Right cardiac atrium (tissue), 5 donors: ENCODE results near the gene NT5DC1. TPM values are rescaled to one million over a fixed set of nuclear protein-coding genes. Genes with fewer than 3 reads are reported as not detected.
A peak's percentile ranks its signal among the peaks of the same experiment; 100 is the strongest.

Experiments used
- ATAC-seq, 2 donors: fragments of 200-7000 bp; cut with Tn5 transposase; one replicate each; pipeline versions ENCODE4 v1.8.0 to v1.9.1; 2020; ENCODE audit warnings: moderate library complexity in 2 of 2, mild to moderate bottlenecking in 1 of 2
- DNase-seq, 3 donors: peaks; one replicate each; pipeline ENCODE4 v3.0.0-alpha.2; 2020
- H3K27ac ChIP-seq: one replicate; pipeline ENCODE4 v1.5.1; 2013; ENCODE audit warnings: mild to moderate bottlenecking, low read length, control low read depth, moderate library complexity
- H3K27me3 ChIP-seq: one replicate; pipeline ENCODE4 v1.6.1; 2013; ENCODE audit not compliant: control insufficient read depth, insufficient read depth
- H3K4me1 ChIP-seq: one replicate; pipeline ENCODE4 v1.6.1; 2013; ENCODE audit warnings: low read length; ENCODE audit not compliant: control insufficient read depth, insufficient read depth
- H3K4me3 ChIP-seq: one replicate; pipeline ENCODE4 v1.5.1; 2013; ENCODE audit warnings: low read length, control low read depth
- H3K9me3 ChIP-seq: one replicate; pipeline ENCODE4 v1.6.1; 2013; ENCODE audit warnings: low read length; ENCODE audit not compliant: control insufficient read depth
- WGBS: extraction: QIAGEN DNeasy Blood & Tissue Kit; methylation state at CpG from one replicate; pipeline ENCODE4 v1.1.7; 2013; 5-methylcytosine and 5-hydroxymethylcytosine counted together
- intact Hi-C, 4 donors: fragments of 100-400 bp; cut with DNase I; formaldehyde crosslinking; loops; one replicate each; pipeline versions ENCODE4 v1.11.0 to v1.14.0; 2022 to 2023
- polyA plus RNA-seq: library from polyadenylated mRNA; stranded (reverse); fragments of 200-250 nt; gene quantifications from one replicate; pipeline ENCODE4 v1.2.3, GENCODE V29; 2013
- total RNA-seq, 4 donors: library from RNA; stranded (reverse); fragmentation: NEBNext Ultra II Directional; extraction: Animal tissue kit (Norgen Biotek cat#: 25700); gene quantifications; one replicate each; pipeline ENCODE4 v1.2.1, GENCODE V29; 2021
- donor health status: healthy with polysubstance abuse.
- donor health status: DM: no; HTN: yes; CAD: no.
- donor health status: DM: no; HTN: no; CAD: no.
- donor health status: DM: no; HTN: yes; CAD: no; lungs with severe emphysema.
- donor health status: DM: yes; HTN: yes; CAD: no.

NT5DC1 gene
- total and polyA plus RNA-seq, 5 donors, result 10.2 to 61.7 (median 51.6) TPM

DNA sequence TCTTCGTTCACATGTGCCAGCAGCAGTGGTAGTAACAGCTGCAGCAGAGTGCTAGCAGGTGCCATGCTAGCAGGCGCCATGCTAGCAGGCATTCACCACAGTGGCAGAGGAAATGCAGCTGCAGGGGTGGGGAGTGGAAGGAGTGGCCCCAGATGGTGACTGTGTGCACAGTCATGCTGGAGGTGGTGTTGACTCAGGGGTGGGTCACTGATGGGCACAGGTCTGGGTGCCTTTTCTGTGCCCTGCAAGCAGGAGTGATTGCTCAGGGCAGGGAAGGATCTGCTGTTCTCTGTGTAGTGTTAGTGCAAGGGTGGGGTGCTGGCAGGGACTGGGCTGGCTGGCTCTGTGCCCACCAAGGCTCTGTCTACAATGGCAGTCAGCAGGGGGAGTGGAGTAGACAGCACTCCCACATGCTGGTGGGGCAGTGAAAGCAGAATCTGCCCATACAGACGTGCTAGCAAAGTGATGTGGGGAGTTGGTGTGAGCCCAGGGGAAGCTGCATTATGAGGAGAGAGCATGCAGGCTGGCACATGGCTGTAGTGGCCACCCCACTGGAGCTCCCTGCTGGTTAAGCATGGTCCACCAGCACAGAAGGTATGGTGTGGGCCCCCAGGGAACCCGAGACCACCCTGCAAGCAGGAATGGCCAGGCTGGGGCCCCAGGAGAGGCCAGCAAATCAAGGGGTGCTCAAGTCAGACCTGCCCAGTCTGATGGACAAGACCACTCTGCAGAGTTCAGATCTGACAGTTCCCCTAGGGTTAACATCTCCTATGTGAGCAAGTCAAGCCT, 164.6 kb downstream of the NT5DC1 start:
- no peaks in the 10 kb centered on the region for H3K9me3 ChIP-seq
- ATAC-seq (peak; percentile 72 to 74), DNase-seq (peak; percentile 33 to 74 (median 71))
- no peaks in the 10 kb centered on the region for H3K27me3 ChIP-seq
- H3K4me1 ChIP-seq, result no peaks in the 10 kb centered on the region
- no peak overlapping the region for H3K27ac ChIP-seq
- intact Hi-C loops, result no loop called here
- H3K4me3 ChIP-seq, result no peak overlapping the region
- 79% methylated on average over 4 of the region's 4 CpGs for WGBS

DNA sequence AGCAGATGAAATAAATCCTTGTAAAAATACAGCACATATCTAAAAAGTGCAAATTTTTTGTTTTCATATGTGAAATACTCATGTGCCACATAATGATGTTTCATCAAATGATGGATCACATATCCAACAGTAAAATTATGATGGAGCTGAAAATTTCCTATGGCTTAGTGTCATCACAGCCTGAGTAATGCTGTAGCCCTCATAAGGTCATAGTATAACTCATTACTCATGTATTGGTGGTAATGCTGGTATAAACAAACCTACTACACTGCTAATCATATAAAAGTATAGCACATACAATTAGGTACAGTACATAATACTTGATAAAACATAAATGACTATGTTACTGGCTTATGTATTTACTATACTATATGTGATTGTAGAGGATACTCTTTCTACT, 166.2 kb downstream of the NT5DC1 start:
- intact Hi-C loops, result no loop called here
- no peak overlapping the region for H3K27ac ChIP-seq
- no peaks in the 10 kb centered on the region for H3K27me3 ChIP-seq
- H3K4me3 ChIP-seq, result no peak overlapping the region
- H3K9me3 ChIP-seq, result no peaks in the 10 kb centered on the region
- ATAC-seq, result no peak
- H3K4me1 ChIP-seq, result no peaks in the 10 kb centered on the region
- no peak for DNase-seq

DNA sequence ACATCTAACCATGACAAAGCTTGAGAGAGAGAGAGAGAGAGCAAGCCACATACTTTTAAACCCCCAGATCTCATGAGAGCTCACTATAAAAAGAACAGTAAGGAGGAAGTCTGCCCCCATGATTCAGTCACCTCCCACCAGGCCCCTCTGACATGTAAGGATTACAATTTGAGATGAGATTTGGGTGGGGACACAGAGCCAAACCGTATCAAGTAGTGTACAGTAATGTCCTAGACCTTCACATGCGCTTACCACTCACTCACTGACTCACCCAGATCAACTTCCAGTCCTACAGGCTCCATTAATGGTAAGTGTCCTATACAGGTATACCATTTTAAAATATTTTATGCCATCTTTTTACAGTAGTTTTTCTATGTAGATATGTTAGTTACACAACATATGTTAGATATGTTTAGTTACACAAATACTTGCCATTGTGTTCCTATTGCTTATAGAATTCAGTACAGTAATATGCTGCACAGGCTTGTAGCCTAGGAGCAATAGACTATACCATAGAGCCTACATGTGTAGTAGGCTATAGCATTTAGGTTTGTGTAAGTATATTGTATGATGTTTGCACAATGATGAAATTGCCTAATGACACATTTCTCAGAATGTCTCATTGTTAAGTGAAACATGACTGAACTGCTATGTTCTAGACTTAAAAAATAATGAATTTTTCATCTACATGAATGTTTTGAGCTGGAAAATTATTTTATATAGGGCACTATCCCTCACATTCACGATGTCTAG, 167.4 kb downstream of the NT5DC1 start:
- no peak overlapping the region for H3K4me3 ChIP-seq
- no peak for DNase-seq
- ATAC-seq, result no peak
- no peaks in the 10 kb centered on the region for H3K27me3 ChIP-seq
- H3K9me3 ChIP-seq, result no peaks in the 10 kb centered on the region
- no peak overlapping the region for H3K27ac ChIP-seq
- intact Hi-C loops, result no loop called here
- WGBS, result 43% methylated on average over 3 of the region's 3 CpGs
- no peaks in the 10 kb centered on the region for H3K4me1 ChIP-seq

DNA sequence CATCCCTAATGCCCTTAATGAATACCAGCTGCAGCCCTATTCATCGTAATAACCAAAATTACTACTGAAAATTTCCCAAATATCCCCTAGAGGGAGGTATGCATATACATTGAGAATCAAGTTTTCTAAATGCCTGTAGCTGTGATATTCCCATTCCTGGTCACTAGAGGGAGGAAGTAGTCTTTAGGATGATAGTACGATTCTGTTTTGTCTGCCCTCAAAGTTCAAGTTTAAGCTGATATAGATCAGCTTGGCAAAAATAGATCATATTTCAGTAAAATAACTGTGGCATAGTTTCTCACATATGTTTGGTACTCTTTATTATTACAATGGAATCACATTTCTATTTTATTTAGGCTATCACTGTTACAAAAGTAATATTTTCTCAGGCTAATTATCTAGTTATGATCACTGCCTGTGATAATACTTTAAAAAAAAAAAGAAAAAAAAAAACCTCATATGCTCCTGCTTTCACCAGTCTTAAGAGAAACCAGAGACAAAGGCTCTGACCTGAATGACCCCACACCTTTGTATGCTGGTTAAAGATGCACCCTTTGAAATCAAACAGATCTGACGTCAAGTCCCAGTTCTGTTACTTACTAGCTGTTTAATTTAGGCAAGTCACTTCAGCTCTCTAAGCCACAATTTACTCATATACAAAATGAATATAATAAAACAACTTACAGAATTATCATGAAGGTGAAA, 168.1 kb downstream of the NT5DC1 start:
- Histone ChIP-seq H3K4me3 (no peak overlapping the region), H3K27ac (no peak overlapping the region), H3K4me1 (peaks cover 1% of the 10 kb centered on the region), H3K27me3 (no peaks in the 10 kb centered on the region), H3K9me3 (no peaks in the 10 kb centered on the region)
- 22% methylated on average over 3 of the region's 3 CpGs for WGBS
- intact Hi-C loops, result no loop called here
- DNase-seq (no peak), ATAC-seq (peak; percentile 60 to 63)

DNA sequence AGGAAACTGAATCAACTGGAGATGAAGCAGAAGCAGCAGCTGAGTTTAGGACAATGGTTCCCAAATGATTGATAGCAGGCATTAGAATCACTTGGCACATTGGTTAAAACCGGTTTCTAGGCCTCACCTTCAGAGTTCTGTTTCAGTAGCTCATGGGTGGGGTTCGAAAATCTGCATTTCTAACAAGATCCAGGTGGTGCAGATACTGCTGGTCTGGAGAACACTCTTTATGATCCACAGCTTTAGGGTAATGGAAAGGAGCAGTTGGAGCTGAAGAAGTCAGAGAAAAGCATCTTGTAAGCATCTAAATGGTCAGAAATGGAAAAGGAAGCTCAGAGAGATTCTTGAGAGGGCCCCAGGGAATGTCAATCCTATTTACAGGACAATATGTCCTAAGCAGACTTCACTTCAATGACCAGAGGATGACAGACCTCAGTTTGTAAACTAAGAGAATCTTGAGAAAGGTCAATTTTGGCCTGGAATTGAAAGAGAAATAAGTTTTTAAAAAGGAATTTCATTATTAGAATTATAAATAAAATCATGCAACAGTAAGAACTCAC, 170.6 kb downstream of the NT5DC1 start:
- Histone ChIP-seq H3K27me3 (no peaks in the 10 kb centered on the region), H3K27ac (no peak overlapping the region), H3K4me3 (no peak overlapping the region), H3K4me1 (peaks cover 1% of the 10 kb centered on the region), H3K9me3 (no peaks in the 10 kb centered on the region)
- 42% methylated on average over 2 of the region's 2 CpGs for whole genome bisulfite sequencing
- DNase-seq, result no peak
- intact Hi-C loops, result loop anchor here in 2 of 4 donors (10.0 kb wide), 1 partner anchor 294 kb away; no protein-coding TSS in a partner anchor
- ATAC-seq, result no peak

DNA sequence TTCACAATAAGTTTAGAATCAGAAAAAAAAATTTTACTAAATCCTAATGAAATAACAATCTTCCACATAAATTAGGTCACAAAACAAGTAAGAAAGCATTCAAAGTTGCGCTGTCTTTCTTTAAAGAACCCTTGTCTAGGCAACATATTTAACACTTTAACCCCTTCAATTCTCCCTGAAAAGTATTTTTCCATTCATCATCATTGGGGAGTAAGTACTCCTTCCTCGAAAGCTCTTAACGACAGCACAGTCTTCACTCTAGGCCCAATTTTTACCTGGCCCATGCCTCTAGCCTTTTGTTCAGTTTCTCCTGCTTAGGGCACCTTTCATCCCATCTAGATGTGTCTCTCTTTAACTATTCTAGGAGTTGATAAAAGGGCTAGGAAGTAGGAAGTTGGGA, 176.5 kb downstream of the NT5DC1 start:
- DNase-seq (no peak), ATAC-seq (no peak)
- Histone ChIP-seq H3K27me3 (no peaks in the 10 kb centered on the region), H3K4me3 (peak overlapping the region; percentile 97), H3K4me1 (peaks cover 1% of the 10 kb centered on the region), H3K9me3 (no peaks in the 10 kb centered on the region), H3K27ac (no peak overlapping the region)
- intact Hi-C loops, result loop anchor here in 2 of 4 donors (10.0 kb wide), 1 partner anchor 288 kb away; no protein-coding TSS in a partner anchor
- 26% methylated on average over 3 of the region's 3 CpGs for WGBS

DNA sequence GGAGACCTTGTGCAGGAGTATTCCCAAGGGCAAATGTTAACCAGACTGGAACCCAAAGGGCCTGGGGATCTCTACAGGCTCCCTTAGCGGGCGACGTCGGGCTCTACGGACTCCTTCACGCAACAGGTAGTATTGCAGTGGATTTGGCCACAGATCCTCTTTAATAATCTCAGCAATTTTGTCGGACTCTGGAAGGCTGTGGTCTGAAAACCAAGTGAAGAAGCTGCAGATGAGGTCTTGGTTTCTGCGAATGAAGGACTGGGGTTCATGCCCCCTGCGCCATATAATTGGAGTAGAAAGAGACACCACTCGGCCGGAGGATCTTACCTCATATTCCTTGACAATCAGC, 177.8 kb downstream of the NT5DC1 start:
- Histone ChIP-seq H3K4me3 (peak overlapping the region; percentile 97), H3K27ac (peak overlapping the region; percentile 97), H3K27me3 (no peaks in the 10 kb centered on the region), H3K9me3 (no peaks in the 10 kb centered on the region), H3K4me1 (peaks cover under 1% of the 10 kb centered on the region)
- ATAC-seq (no peak), DNase-seq (peak in 1 of 3 donors; percentile 35)
- WGBS, result 70% methylated on average over 11 of the region's 11 CpGs
- intact Hi-C loops, result loop anchor here in 2 of 4 donors (10.0 kb wide), 1 partner anchor 286 kb away; no protein-coding TSS in a partner anchor

DNA sequence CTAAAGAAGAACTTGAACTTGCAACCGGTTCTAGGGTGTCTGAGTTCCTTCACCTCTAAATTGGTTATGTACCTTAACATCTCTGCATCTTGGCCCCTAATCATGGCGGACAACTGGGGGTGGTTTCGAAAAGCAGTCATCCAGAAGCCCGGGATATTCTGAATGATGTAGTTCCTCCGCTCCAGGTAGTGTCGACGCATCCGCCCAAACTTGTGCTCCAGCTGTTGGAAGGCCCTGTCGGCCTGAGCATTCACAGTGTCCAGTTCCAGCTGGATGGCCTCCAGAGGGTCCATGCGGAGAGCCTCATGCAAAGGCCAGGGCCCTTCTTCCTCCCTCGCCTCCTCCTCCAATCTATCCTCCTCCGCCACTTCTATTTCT, 178.2 kb downstream of the NT5DC1 start:
- ATAC-seq (peak; percentile 58 to 69), DNase-seq (peak; percentile 73 to 89 (median 85))
- H3K27ac ChIP-seq, result peak overlapping the region; percentile 97
- peak overlapping the region; percentile 97 for H3K4me3 ChIP-seq
- intact Hi-C loops, result loop anchor here in 2 of 4 donors (10.0 kb wide), 1 partner anchor 286 kb away; no protein-coding TSS in a partner anchor
- H3K9me3 ChIP-seq, result no peaks in the 10 kb centered on the region
- 10% methylated on average over 12 of the region's 12 CpGs for WGBS
- no peaks in the 10 kb centered on the region for H3K27me3 ChIP-seq
- H3K4me1 ChIP-seq, result no peaks in the 10 kb centered on the region

DNA sequence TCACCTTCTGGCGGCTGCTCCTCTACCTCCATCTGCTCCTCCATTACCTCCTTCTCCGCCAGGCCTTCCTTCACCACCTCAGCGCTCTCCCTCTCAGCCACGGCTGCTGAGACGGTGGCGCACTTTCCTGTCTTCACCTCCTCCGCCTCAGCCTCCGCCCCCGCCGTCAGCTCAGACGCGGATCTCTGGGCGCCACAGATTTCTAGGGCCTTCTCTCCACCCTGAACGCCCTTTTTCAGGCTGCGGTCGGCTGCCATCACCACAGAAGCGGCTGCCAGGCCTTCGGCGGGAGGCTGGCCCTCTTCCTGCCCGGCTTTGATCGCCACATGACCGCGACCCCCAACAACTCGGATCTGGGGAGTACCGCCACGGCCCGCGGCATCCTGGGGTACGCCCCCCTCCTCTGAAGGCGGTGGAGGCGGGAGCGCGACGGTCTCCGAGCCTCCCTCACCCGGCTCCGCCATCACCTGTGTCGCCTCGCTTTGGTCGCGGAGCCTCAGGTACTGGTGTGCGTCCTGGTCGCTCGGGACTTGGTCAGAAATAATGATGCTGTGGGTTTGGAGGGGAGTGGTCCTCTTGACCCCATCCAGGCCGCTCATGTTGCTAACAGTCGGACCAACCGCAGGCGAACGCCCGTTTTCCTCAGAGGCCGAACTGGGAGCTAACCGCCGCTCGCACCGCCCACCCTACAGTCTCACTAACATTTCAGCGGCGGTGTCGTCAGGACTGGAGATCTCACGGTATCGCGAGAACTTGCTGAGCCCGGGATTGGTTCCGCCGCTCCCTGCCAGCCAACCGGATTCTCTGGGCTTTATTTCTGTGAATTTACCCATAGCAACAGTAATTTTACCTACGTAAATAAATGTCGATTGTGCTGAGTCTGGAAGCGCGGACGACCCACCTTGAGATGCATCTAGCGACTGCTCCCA, 178.8 kb downstream of the NT5DC1 start, which contains the start of gene TSPYL1:
Gene TSPYL1, minus strand, starts transcription at position 699 of the 929 bp plus-strand sequence. Its CDS starts 100 bp downstream, at position 599.
- Histone ChIP-seq H3K27me3 (no peaks in the 10 kb centered on the region), H3K9me3 (no peaks in the 10 kb centered on the region), H3K4me3 (peak within 1 kb of the TSS; percentile 97), H3K27ac (peak within 1 kb of the TSS; percentile 97), H3K4me1 (no peaks in the 10 kb centered on the region)
- intact Hi-C loops, result loop anchor here (10.0 kb wide), 3 partner anchors 165 to 285 kb away; no protein-coding TSS in a partner anchor
- ATAC-seq, result peak; percentile 98 to 99
- WGBS, result under 1% methylated on average over 71 of the region's 71 CpGs
- peak; percentile 97 to 98 (median 98) for DNase-seq
